ENCODE measurements around the gene VIL1.

GRCh38 chr2:218430721-218431120, 11.8 kb downstream of the VIL1 start:
- TF ChIP-seq CTCF (IDR thresholded peaks at IDR 0.05; ENCODE audit: insufficient read depth, low read length) (no peak), POLR2AphosphoS5 (IDR thresholded peaks at IDR 0.05; ENCODE audit: low read depth) (no peak), REST (IDR thresholded peaks at IDR 0.05; ENCODE audit: insufficient replicate concordance, low read depth) (no peak), GABPA (IDR thresholded peaks at IDR 0.05; ENCODE audit: low read depth) (no peak), SPI1 (IDR thresholded peaks at IDR 0.05; ENCODE audit: borderline replicate concordance, low read depth) (no peak)

Measured in HL-60 (cell line).